EH (cell line): ENCODE data around the gene SLC10A6.

Experiments
- DNase-seq: peaks from one replicate; pipeline ENCODE4 v3.0.0-alpha.2; 2015; ENCODE audit warnings: low read depth

Gene SLC10A6, protein sequence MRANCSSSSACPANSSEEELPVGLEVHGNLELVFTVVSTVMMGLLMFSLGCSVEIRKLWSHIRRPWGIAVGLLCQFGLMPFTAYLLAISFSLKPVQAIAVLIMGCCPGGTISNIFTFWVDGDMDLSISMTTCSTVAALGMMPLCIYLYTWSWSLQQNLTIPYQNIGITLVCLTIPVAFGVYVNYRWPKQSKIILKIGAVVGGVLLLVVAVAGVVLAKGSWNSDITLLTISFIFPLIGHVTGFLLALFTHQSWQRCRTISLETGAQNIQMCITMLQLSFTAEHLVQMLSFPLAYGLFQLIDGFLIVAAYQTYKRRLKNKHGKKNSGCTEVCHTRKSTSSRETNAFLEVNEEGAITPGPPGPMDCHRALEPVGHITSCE

DNA sequence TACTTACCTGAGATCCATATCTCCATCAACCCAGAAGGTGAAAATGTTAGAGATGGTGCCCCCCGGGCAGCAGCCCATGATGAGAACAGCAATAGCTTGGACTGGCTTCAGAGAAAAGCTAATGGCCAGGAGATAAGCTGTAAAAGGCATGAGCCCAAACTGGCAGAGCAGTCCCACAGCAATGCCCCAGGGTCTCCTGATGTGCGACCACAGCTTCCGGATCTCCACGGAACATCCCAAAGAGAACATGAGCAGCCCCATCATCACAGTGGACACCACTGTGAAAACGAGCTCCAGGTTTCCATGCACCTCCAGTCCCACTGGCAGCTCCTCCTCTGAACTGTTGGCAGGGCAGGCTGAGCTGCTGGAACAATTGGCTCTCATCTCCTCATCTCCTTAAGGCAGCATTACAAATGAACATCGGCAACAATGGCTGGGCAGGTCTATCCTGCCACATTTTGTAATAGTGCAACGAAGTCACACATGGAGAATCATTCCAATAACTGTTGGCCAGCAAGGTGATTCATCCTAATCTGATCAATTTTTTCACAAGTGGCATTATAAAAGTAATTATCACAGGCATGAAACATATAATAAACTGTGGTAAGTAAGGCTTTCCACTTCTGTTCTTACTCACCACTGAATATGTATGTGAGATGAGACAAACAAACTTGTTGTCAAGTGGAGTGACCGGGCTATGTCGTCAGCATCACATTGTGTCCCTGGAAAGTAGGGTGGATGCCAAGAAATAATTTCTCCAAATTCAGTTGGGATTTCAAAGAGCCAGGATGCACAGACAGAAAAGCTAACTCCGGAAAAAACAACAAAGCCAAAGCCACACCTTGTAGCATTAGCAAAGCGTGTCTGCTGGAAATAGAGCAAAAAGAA lies at the start of gene SLC10A6:
SLC10A6 (minus strand) TSS at position 653 of the 888 bp plus-strand sequence; CDS start at position 384, 269 bp downstream.
- DNase-seq: peak; percentile 26

GRCh38 chr4:86898562-86898961 lies 49.4 kb upstream of the SLC10A6 start:
- no peak for DNase-seq

DNA sequence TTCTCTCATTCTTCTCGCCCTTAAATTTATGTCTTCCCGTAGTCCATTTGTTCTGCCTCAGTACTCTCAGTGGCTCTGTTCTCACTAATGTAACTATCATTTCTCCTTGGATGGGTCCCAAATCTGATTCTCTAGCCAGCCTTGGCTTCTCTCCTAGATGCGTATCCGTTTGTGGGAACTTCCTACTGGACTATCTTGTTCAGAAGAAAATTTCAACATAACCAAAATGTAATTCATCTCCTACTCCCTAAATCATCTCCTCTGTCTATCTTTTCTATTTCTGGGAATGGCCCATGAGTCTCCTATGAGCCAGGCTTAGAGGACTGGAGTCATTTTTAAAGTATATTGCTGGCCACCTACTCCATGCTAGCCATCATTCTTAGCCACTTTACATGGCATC lies 47.4 kb upstream of the SLC10A6 start:
- peak; percentile 50 for DNase-seq

GRCh38 chr4:86895692-86896488 lies 46.7 kb upstream of the SLC10A6 start:
- peak; percentile 78 for DNase-seq

GRCh38 chr4:86894455-86894854 lies 45.3 kb upstream of the SLC10A6 start:
- peak; percentile 69 for DNase-seq

DNA sequence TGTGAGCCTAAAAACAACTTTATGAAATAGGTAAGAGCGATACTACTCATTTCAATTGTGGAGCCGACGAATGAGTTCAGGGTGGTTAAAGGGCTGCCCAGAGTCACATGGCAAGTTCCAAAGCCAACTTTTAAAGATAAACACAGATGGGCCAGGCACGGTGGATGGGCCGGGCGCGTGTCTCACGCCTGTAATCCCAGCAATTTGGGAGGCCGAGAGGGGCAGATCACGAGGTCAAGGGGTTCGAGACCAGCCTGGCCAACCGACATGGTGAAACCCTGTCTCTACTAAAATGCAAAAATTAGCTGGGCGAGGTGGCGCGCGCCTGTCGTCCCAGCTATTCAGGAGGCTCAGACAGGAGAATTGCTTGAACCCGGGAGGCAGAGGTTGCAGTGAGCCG lies 44.0 kb upstream of the SLC10A6 start:
- no peak for DNase-seq

DNA sequence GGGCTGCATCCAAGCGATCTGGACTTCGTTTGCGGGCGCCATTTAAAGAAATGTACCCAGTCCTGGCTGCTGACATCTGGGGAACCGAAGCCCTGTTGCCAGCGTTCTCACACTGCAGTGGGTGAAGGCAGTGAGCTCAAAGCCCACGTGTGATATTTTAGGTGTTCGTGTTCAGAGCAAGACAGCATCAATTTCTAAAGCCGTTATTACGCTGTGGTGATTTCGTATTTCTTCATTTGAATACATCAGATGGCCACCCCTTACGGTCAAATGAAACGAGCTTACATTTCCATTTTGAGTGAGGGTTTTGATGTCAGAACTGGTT lies 43.4 kb upstream of the SLC10A6 start:
- DNase-seq: no peak

- DNase-seq: peak; percentile 72
These were observed 42.8 kb upstream of the SLC10A6 start, which contains the start of gene C4orf36 for GRCh38 chr4:86891762-86892635. C4orf36 (minus strand) TSS chr4:86892422; CDS start chr4:86891520, 902 bp downstream.

GRCh38 chr4:86890790-86891189 lies 41.6 kb upstream of the SLC10A6 start:
- no peak for DNase-seq

GRCh38 chr4:86879641-86880040 lies 30.5 kb upstream of the SLC10A6 start:
- no peak for DNase-seq

GRCh38 chr4:86878640-86879039 lies 29.5 kb upstream of the SLC10A6 start:
- DNase-seq: no peak

DNA sequence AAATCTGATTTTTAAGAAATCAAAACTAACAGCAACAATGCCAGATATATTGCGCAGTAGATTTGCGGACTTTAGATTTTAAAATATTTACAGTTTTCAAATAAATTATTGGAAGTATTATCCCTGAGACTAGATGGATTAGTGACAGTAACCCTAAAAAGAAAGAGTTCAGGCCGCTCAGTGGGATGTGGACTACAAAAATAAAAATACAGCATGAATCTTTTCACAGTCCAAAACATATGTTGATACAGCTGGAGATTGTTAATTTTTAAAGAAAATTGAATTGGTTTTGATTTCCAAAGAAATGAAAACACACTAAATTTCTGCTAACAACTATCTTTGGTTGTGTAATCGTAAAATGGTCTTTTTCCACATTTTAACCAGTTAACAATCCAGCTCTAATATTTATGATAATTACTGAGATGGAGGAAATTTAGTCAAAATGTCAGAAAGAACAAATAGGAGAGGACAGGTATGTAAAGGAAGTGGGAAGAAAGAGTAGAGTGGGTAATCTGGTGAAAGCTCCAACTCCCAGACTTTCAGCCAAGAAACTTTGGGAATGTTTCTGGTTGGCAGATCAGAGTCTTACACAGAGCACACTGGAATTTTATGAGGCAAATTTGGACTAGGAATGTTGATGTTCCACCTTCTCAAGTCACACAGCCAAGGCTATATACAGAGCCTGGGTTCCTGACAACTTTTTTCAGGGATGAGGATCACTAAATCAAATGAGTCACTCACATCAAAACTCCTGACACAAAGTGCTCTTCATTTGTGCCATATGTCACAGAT lies 27.9 kb upstream of the SLC10A6 start:
- DNase-seq: peak; percentile 49

- peak; percentile 50 for DNase-seq
These were observed 26.3 kb upstream of the SLC10A6 start for GRCh38 chr4:86875436-86875835.

- no peak for DNase-seq
These were observed 23.0 kb upstream of the SLC10A6 start for GRCh38 chr4:86872135-86872534.

- DNase-seq: no peak
These were observed 21.4 kb upstream of the SLC10A6 start for GRCh38 chr4:86870442-86871069.

DNA sequence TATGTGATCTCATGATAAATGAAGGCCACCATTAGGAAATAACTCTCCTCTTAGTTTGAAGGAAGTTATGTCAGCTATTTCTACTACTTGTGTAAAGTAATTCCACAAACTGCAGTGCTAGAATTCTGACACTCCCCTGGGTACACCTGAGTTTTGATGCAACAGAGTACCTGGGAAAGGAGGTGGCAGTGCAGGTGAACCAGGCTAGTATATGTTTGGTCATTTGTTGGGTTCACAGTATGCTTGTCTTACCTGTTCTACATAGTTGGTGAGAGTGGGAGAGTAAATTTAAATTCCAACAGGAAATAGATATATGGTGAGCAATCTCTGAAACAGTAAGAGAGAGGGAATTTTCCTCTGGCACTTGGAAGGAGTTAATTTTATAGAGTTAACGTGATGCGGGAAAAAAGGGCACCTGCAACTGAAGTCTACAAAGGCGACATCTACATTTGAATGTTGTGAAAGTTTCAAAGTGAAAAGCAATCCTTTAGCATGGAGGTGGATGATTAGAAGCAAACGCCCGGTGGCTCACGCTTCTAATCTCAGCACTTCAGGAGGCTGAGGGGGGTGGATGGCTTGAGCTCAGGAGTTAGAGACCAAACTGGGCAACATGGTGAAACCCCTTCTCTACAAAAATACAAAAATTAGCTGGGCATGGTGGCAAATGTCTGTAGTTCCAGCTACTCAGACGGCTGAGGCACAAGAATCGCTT lies 8.3 kb upstream of the SLC10A6 start:
- peak; percentile 54 for DNase-seq

- peak; percentile 58 for DNase-seq
These were observed 7.7 kb upstream of the SLC10A6 start for GRCh38 chr4:86856896-86857295.

GRCh38 chr4:86855572-86855971 lies 6.4 kb upstream of the SLC10A6 start:
- DNase-seq: peak; percentile 94

- DNase-seq: no peak
These were observed 4.0 kb upstream of the SLC10A6 start for GRCh38 chr4:86853209-86853608.
